Measurements from ENCODE around the gene IL3.
A peak's percentile ranks its signal among the peaks of the same experiment; 100 is the strongest.

IL3 gene

DNA sequence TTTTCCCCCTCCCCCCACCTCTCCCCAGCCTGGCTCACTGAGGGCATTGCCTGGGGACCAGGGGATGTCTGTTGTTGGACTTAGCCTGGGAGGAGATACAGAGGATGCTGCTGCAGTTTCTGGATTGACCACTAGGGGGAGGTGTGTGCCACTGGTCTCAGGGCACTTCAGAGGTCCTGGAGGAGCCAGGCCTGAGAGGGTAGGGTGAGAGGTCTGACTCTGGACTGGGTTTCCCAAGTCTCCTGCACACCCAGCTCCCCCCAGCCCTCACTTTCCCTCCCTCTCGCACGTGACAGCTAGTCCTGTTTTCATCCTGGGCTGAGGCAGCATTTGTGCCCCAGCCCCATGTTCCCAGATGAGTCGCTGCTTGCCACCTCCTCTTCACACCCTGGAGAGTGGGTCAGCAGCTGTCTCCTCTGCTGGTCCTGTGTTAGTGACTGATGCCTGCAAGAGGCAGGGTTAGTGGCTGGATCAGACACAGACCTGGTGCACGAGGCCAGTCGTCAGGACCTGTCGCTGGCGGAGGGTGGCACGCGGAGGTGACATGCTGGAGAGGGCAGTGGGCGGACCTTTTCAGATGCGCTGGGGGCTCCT lies 4.4 kb downstream of the IL3 start:
- ATAC-seq (ENCODE audit: low read depth) = peak; percentile 69
- DNase-seq (ENCODE audit: low spot score) = peak; percentile 75

DNA sequence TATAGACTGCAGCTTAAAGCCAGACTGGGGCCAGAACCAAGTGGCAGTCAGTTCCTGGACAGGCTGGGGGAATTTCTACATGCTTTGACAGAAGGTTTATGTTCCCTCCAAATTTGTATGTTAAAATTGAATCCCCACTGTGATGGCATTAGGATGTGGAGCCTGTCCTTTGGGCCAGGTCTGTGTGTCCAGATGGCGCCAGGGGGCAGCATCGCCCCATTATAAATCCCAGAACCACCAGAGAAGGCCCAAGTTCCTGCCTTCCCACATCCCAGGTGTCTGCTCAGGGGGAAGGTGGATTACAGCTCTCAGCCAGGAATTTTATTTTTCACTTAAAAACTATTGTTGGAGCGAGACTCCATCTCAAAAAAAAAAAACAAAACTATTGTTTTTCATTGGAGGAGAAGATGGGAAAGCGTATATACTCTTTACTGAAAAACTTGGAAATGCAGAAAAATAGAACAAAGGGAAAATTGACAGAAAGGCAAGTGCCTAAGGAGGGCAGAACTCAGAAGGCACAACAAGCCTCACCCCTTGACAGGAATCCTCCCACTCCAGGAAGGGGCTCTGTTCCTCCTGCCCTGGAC lies 5.0 kb downstream of the IL3 start:
- peak; percentile 75 for DNase-seq (ENCODE audit: low spot score)

More for the DNA sequence above, 4.4 kb downstream of the IL3 start:
- no peak overlapping the region for H3K4me3 ChIP-seq (ENCODE audit: severe bottlenecking)
- no peaks in the 10 kb centered on the region for H3K9me3 ChIP-seq (ENCODE audit: severe bottlenecking)
- no peaks in the 10 kb centered on the region for H3K27me3 ChIP-seq (ENCODE audit: insufficient read depth, poor library complexity, severe bottlenecking)
- TF ChIP-seq, protein P1, sequence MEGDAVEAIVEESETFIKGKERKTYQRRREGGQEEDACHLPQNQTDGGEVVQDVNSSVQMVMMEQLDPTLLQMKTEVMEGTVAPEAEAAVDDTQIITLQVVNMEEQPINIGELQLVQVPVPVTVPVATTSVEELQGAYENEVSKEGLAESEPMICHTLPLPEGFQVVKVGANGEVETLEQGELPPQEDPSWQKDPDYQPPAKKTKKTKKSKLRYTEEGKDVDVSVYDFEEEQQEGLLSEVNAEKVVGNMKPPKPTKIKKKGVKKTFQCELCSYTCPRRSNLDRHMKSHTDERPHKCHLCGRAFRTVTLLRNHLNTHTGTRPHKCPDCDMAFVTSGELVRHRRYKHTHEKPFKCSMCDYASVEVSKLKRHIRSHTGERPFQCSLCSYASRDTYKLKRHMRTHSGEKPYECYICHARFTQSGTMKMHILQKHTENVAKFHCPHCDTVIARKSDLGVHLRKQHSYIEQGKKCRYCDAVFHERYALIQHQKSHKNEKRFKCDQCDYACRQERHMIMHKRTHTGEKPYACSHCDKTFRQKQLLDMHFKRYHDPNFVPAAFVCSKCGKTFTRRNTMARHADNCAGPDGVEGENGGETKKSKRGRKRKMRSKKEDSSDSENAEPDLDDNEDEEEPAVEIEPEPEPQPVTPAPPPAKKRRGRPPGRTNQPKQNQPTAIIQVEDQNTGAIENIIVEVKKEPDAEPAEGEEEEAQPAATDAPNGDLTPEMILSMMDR (IDR thresholded peaks at IDR 0.05; ENCODE audit: poor library complexity, severe bottlenecking) = peak; percentile 93
- no peaks in the 10 kb centered on the region for H3K36me3 ChIP-seq (ENCODE audit: low read depth)
- no peak overlapping the region for H3K27ac ChIP-seq (ENCODE audit: poor library complexity, severe bottlenecking)
- H3K4me1 ChIP-seq (ENCODE audit: insufficient read depth, poor library complexity, severe bottlenecking) = no peaks in the 10 kb centered on the region

DNA sequence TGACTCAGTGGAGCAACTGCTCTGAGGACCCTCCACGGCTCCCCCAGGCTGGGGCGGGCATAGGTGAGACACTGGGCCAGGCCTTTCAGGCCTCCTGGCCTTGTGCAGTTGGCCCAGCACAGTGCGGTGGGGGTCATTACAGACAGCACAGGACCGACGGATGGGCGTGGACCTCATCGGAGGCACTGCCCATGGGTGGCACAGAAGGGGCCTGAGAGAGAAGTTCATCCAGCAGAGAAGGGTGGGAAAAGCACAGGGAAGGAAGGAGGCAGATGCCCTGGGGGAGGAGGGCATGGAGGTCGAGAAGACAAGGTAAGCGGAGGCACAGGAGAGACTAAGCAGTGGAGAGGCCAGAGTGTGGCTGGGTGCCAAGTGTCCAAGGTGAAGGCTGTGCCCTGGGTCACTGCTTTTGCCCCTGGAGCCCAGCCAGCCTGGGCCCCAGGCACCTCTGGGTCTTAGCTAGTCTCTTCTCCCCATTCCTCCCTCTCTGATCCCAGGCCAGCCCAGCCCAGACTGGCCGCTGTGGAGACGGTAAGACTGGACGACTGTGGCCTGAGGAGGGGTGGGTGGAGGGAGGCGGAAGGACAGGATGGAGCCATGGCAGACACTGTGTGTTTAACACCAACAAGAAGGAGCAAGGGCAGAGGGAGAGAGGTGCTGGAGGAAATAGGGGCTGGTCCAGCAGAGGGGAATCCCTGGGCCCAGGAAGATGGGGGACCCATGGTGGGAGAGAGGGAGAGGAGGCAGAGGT lies 5.7 kb downstream of the IL3 start:
- H3K36me3 ChIP-seq (ENCODE audit: low read depth) = no peaks in the 10 kb centered on the region
- no peaks in the 10 kb centered on the region for H3K4me1 ChIP-seq (ENCODE audit: insufficient read depth, poor library complexity, severe bottlenecking)
- no peaks in the 10 kb centered on the region for H3K27me3 ChIP-seq (ENCODE audit: insufficient read depth, poor library complexity, severe bottlenecking)
- peak; percentile 71 for DNase-seq (ENCODE audit: low spot score)
- H3K9me3 ChIP-seq (ENCODE audit: severe bottlenecking) = no peaks in the 10 kb centered on the region
- no peak overlapping the region for H3K4me3 ChIP-seq (ENCODE audit: severe bottlenecking)
- ATAC-seq (ENCODE audit: low read depth) = no peak
- H3K27ac ChIP-seq (ENCODE audit: poor library complexity, severe bottlenecking) = no peak overlapping the region
- TF ChIP-seq, protein P1 (IDR thresholded peaks at IDR 0.05; ENCODE audit: poor library complexity, severe bottlenecking) = no peak

More for the DNA sequence above, 5.0 kb downstream of the IL3 start:
- Histone ChIP-seq H3K9me3 (ENCODE audit: severe bottlenecking) (no peaks in the 10 kb centered on the region), H3K4me1 (ENCODE audit: insufficient read depth, poor library complexity, severe bottlenecking) (no peaks in the 10 kb centered on the region), H3K36me3 (ENCODE audit: low read depth) (no peaks in the 10 kb centered on the region), H3K27ac (ENCODE audit: poor library complexity, severe bottlenecking) (no peak overlapping the region), H3K27me3 (ENCODE audit: insufficient read depth, poor library complexity, severe bottlenecking) (no peaks in the 10 kb centered on the region), H3K4me3 (ENCODE audit: severe bottlenecking) (no peak overlapping the region)
- TF ChIP-seq, protein P1 (IDR thresholded peaks at IDR 0.05; ENCODE audit: poor library complexity, severe bottlenecking) = peak; percentile 87
- ATAC-seq (ENCODE audit: low read depth) = peak; percentile 87

DNA sequence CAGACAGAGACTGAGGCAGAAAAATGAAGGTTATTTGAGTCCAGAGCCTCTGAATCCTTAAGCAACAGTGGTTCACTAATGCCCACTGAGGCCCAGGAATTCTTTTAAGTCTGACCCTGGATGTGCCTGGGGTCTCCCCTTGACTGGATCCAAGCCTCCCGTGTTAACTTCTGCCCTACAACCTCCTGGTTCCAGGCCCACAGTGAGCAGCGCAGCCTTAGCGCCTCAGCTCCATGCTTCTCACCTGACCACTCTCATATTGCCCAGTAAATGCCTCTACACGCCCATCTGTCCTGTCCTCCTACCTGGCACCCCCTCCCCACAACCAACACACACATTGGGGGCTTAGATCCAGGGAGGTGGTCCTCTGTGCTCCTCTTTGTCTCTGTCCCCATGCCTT lies 6.4 kb downstream of the IL3 start:
- H3K4me3 ChIP-seq (ENCODE audit: severe bottlenecking) = no peak overlapping the region
- DNase-seq (ENCODE audit: low spot score) = no peak
- no peak for ATAC-seq (ENCODE audit: low read depth)
- no peaks in the 10 kb centered on the region for H3K9me3 ChIP-seq (ENCODE audit: severe bottlenecking)
- H3K36me3 ChIP-seq (ENCODE audit: low read depth) = no peaks in the 10 kb centered on the region
- no peaks in the 10 kb centered on the region for H3K27me3 ChIP-seq (ENCODE audit: insufficient read depth, poor library complexity, severe bottlenecking)
- no peak overlapping the region for H3K27ac ChIP-seq (ENCODE audit: poor library complexity, severe bottlenecking)
- TF ChIP-seq, protein P1 (IDR thresholded peaks at IDR 0.05; ENCODE audit: poor library complexity, severe bottlenecking) = no peak
- H3K4me1 ChIP-seq (ENCODE audit: insufficient read depth, poor library complexity, severe bottlenecking) = no peaks in the 10 kb centered on the region
